Measurements from ENCODE around the gene TLE2.

DNA sequence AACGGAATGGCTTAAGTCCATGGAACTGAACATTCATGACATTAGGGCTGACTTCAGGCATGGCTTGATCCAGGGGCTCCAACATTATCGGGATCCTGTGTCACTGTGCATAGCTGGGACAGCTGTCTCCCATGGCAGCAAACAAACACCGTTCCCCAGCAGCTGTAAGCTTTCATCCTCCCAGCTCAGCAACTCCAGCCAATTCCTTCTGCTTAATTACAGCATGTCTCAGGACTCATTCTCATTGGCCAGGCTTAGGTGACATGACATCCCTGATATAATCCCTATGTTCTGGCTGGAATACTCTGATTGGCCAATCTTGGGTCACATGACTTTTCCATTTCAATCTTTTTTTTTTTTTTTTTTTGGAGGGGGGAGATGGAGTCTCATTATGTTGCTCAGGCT is 44.1 kb upstream of the TLE2 start:
- no peak for TF ChIP-seq POLR2A (IDR thresholded peaks at IDR 0.05)
- TF ChIP-seq, protein P1, sequence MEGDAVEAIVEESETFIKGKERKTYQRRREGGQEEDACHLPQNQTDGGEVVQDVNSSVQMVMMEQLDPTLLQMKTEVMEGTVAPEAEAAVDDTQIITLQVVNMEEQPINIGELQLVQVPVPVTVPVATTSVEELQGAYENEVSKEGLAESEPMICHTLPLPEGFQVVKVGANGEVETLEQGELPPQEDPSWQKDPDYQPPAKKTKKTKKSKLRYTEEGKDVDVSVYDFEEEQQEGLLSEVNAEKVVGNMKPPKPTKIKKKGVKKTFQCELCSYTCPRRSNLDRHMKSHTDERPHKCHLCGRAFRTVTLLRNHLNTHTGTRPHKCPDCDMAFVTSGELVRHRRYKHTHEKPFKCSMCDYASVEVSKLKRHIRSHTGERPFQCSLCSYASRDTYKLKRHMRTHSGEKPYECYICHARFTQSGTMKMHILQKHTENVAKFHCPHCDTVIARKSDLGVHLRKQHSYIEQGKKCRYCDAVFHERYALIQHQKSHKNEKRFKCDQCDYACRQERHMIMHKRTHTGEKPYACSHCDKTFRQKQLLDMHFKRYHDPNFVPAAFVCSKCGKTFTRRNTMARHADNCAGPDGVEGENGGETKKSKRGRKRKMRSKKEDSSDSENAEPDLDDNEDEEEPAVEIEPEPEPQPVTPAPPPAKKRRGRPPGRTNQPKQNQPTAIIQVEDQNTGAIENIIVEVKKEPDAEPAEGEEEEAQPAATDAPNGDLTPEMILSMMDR (IDR thresholded peaks at IDR 0.05): no peak
